Measurements from ENCODE around the gene COL2A1.

DNA sequence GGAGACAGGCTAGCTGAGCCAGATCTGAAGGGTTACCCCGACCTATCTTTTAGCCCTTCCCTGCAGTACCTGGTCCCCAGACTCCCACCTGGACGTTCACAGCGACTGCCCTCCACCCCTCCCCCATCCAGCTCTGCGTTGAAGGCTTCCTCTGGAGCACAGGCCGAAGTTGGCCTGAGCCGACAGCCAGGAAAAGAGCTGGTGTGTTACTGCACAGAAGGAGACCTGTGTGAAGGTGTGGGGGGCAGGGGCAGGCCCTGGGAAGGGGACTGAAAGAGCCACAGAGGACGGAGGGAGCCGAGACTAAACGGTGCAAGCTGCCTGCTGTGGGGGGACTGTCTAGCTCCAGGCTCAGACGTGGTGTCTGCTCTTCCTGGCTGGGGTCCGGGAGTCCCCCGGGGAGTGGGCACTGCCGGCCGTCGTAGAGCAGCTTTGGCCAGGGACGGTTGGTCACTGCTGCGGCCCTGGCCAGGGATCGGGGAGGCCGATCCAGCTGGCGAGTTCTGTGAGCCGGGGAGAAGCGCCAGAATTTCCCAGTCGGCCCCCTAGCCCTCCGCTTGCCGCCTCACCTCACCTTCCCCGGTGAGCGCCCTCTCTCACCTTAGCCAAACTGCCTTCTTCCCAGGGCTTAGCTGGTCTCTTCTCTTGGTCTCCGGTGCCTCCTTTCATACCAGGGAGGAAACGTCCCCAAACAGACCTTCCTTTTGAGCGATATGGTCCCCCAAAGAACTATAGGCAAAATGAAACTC is 899 bp upstream of the COL2A1 start:
- TF ChIP-seq, protein P1, sequence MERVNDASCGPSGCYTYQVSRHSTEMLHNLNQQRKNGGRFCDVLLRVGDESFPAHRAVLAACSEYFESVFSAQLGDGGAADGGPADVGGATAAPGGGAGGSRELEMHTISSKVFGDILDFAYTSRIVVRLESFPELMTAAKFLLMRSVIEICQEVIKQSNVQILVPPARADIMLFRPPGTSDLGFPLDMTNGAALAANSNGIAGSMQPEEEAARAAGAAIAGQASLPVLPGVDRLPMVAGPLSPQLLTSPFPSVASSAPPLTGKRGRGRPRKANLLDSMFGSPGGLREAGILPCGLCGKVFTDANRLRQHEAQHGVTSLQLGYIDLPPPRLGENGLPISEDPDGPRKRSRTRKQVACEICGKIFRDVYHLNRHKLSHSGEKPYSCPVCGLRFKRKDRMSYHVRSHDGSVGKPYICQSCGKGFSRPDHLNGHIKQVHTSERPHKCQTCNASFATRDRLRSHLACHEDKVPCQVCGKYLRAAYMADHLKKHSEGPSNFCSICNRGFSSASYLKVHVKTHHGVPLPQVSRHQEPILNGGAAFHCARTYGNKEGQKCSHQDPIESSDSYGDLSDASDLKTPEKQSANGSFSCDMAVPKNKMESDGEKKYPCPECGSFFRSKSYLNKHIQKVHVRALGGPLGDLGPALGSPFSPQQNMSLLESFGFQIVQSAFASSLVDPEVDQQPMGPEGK (CRISPR knock-in tag; IDR thresholded peaks at IDR 0.05; ENCODE audit: borderline replicate concordance), result no peak
- TF ChIP-seq ARNTL (CRISPR knock-in tag; IDR thresholded peaks at IDR 0.05; ENCODE audit: borderline replicate concordance, low read depth) (no peak), RARB (CRISPR knock-in tag; IDR thresholded peaks at IDR 0.05) (no peak), ISL1 (CRISPR knock-in tag; IDR thresholded peaks at IDR 0.05) (no peak), BACH2 (CRISPR knock-in tag; IDR thresholded peaks at IDR 0.05; ENCODE audit: borderline replicate concordance) (no peak), ZNF70 (CRISPR knock-in tag; IDR thresholded peaks at IDR 0.05) (no peak), TCF4 (CRISPR knock-in tag; IDR thresholded peaks at IDR 0.05; ENCODE audit: borderline replicate concordance) (no peak), ESRRG (CRISPR knock-in tag; IDR thresholded peaks at IDR 0.05) (no peak), PPARA (CRISPR knock-in tag; IDR thresholded peaks at IDR 0.05; ENCODE audit: borderline replicate concordance) (no peak), ZC3H10 (CRISPR knock-in tag; IDR thresholded peaks at IDR 0.05) (no peak)
- TF ChIP-seq, protein P2, sequence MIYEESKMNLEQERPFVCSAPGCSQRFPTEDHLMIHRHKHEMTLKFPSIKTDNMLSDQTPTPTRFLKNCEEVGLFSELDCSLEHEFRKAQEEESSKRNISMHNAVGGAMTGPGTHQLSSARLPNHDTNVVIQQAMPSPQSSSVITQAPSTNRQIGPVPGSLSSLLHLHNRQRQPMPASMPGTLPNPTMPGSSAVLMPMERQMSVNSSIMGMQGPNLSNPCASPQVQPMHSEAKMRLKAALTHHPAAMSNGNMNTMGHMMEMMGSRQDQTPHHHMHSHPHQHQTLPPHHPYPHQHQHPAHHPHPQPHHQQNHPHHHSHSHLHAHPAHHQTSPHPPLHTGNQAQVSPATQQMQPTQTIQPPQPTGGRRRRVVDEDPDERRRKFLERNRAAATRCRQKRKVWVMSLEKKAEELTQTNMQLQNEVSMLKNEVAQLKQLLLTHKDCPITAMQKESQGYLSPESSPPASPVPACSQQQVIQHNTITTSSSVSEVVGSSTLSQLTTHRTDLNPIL (CRISPR knock-in tag; IDR thresholded peaks at IDR 0.05; ENCODE audit: low read depth), result no peak
- TF ChIP-seq, protein P3, sequence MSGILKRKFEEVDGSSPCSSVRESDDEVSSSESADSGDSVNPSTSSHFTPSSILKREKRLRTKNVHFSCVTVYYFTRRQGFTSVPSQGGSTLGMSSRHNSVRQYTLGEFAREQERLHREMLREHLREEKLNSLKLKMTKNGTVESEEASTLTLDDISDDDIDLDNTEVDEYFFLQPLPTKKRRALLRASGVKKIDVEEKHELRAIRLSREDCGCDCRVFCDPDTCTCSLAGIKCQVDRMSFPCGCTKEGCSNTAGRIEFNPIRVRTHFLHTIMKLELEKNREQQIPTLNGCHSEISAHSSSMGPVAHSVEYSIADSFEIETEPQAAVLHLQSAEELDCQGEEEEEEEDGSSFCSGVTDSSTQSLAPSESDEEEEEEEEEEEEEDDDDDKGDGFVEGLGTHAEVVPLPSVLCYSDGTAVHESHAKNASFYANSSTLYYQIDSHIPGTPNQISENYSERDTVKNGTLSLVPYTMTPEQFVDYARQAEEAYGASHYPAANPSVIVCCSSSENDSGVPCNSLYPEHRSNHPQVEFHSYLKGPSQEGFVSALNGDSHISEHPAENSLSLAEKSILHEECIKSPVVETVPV (CRISPR knock-in tag; IDR thresholded peaks at IDR 0.05), result no peak
- TF ChIP-seq, protein P4, sequence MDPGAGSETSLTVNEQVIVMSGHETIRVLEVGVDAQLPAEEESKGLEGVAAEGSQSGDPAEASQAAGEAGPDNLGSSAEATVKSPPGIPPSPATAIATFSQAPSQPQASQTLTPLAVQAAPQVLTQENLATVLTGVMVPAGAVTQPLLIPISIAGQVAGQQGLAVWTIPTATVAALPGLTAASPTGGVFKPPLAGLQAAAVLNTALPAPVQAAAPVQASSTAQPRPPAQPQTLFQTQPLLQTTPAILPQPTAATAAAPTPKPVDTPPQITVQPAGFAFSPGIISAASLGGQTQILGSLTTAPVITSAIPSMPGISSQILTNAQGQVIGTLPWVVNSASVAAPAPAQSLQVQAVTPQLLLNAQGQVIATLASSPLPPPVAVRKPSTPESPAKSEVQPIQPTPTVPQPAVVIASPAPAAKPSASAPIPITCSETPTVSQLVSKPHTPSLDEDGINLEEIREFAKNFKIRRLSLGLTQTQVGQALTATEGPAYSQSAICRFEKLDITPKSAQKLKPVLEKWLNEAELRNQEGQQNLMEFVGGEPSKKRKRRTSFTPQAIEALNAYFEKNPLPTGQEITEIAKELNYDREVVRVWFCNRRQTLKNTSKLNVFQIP (CRISPR knock-in tag; IDR thresholded peaks at IDR 0.05; ENCODE audit: borderline replicate concordance, low read depth), result no peak
